ENCODE results near the gene HECTD4.

- no peak for TF ChIP-seq CTCF (conservative IDR thresholded peaks at IDR 0.05)
- no peak for TF ChIP-seq EZH2 (IDR thresholded peaks at IDR 0.05; ENCODE audit: low read depth)
Measured at GRCh38 chr12:112418273-112418607, 36.0 kb upstream of the HECTD4 start.

Data from PC-9 (cell line).